ENCODE measurements around the gene CABLES1. TPM values are rescaled to one million over a fixed set of nuclear protein-coding genes. Genes with fewer than 3 reads are reported as not detected.

CABLES1 gene
- total and polyA plus RNA-seq, 2 experiments from 2014 or later, result 1.3 to 8.9 TPM

- no peaks in the 10 kb centered on the region for H3F3A ChIP-seq (ENCODE audit: insufficient read depth)
- H3K79me2 ChIP-seq (ENCODE audit: insufficient read depth), result 0 out of 2 replicates have a peak, but pooled peaks cover 15% of the 10 kb centered on the region
- in situ Hi-C loops (cut with MboI), result no loop called here
- no peak overlapping the region for H3K27ac ChIP-seq
- H3K36me3 ChIP-seq (ENCODE audit: low read depth), result no peaks in the 10 kb centered on the region
- no peaks in the 10 kb centered on the region for H4K20me1 ChIP-seq (ENCODE audit: insufficient read depth)
- H3K4me1 ChIP-seq (ENCODE audit: insufficient read depth), result no peaks in the 10 kb centered on the region
- no peaks in the 10 kb centered on the region for H3K9me3 ChIP-seq (ENCODE audit: low read depth)
- H3K9ac ChIP-seq, result no peak overlapping the region
- no peak for DNase-seq
- TF ChIP-seq EZH2phosphoT487 (IDR thresholded peaks at IDR 0.05; ENCODE audit: insufficient read depth, low read depth) (no peak), EZH2 (IDR thresholded peaks at IDR 0.05; ENCODE audit: insufficient read depth, poor library complexity, severe bottlenecking) (no peak)
- H3K4me2 ChIP-seq (ENCODE audit: unreplicated experiment), result no peak overlapping the region
- no peak overlapping the region for H3K4me3 ChIP-seq
- 89 to 90% methylated on average over 14 of the region's 14 CpGs for WGBS, 2 experiments (ENCODE audit: low coverage in 1 of 2, low lambda C conversion rate in 2 of 2, missing lambda C conversion rate in 2 of 2)
- no peak overlapping the region for H2AFZ ChIP-seq
- no peaks in the 10 kb centered on the region for H3K27me3 ChIP-seq (replicated peaks; ENCODE audit: insufficient read depth)
- no peaks in the 10 kb centered on the region for H3K9me2 ChIP-seq (ENCODE audit: insufficient read depth)
Observed at GRCh38 chr18:23172591-23173380, 37.5 kb downstream of the CABLES1 start.

GRCh38 chr18:23173912-23174311, 38.6 kb downstream of the CABLES1 start:
- Histone ChIP-seq H4K20me1 (ENCODE audit: insufficient read depth) (no peaks in the 10 kb centered on the region), H3K27ac (no peak overlapping the region), H3K79me2 (ENCODE audit: insufficient read depth) (0 out of 2 replicates have a peak, but pooled peaks cover 15% of the 10 kb centered on the region), H3K4me1 (ENCODE audit: insufficient read depth) (no peaks in the 10 kb centered on the region), H3F3A (ENCODE audit: insufficient read depth) (no peaks in the 10 kb centered on the region), H3K4me3 (no peak overlapping the region), H3K4me2 (ENCODE audit: unreplicated experiment) (no peak overlapping the region), H3K27me3 (replicated peaks; ENCODE audit: insufficient read depth) (no peaks in the 10 kb centered on the region), H3K36me3 (ENCODE audit: low read depth) (no peaks in the 10 kb centered on the region), H3K9ac (no peak overlapping the region), H3K9me3 (ENCODE audit: low read depth) (no peaks in the 10 kb centered on the region), H3K9me2 (ENCODE audit: insufficient read depth) (no peaks in the 10 kb centered on the region), H2AFZ (no peak overlapping the region)
- WGBS, 2 experiments (ENCODE audit: low coverage in 1 of 2, low lambda C conversion rate in 2 of 2, missing lambda C conversion rate in 2 of 2), result 57 to 62% methylated on average over 7 of the region's 7 CpGs
- in situ Hi-C loops (cut with MboI), result no loop called here
- DNase-seq, result no peak
- no peak for TF ChIP-seq EZH2phosphoT487 (IDR thresholded peaks at IDR 0.05; ENCODE audit: insufficient read depth, low read depth)
- no peak for TF ChIP-seq EZH2 (IDR thresholded peaks at IDR 0.05; ENCODE audit: insufficient read depth, poor library complexity, severe bottlenecking)

GRCh38 chr18:23176701-23177432, 41.6 kb downstream of the CABLES1 start:
- H4K20me1 ChIP-seq (ENCODE audit: insufficient read depth), result no peaks in the 10 kb centered on the region
- TF ChIP-seq EZH2phosphoT487 (IDR thresholded peaks at IDR 0.05; ENCODE audit: insufficient read depth, low read depth) (no peak), EZH2 (IDR thresholded peaks at IDR 0.05; ENCODE audit: insufficient read depth, poor library complexity, severe bottlenecking) (no peak)
- no peak for DNase-seq
- H2AFZ ChIP-seq, result no peak overlapping the region
- H3K9me2 ChIP-seq (ENCODE audit: insufficient read depth), result no peaks in the 10 kb centered on the region
- no peaks in the 10 kb centered on the region for H3K36me3 ChIP-seq (ENCODE audit: low read depth)
- H3K4me3 ChIP-seq, result no peak overlapping the region
- 0 out of 2 replicates have a peak, but pooled peaks cover 8% of the 10 kb centered on the region for H3K79me2 ChIP-seq (ENCODE audit: insufficient read depth)
- 90 to 93% methylated on average over 17 of the region's 17 CpGs for WGBS, 2 experiments (ENCODE audit: low coverage in 1 of 2, low lambda C conversion rate in 2 of 2, missing lambda C conversion rate in 2 of 2)
- peaks cover 18% of the 10 kb centered on the region for H3F3A ChIP-seq (ENCODE audit: insufficient read depth)
- in situ Hi-C loops (cut with MboI), result no loop called here
- no peak overlapping the region for H3K9ac ChIP-seq
- H3K4me2 ChIP-seq (ENCODE audit: unreplicated experiment), result no peak overlapping the region
- no peak overlapping the region for H3K27ac ChIP-seq
- no peaks in the 10 kb centered on the region for H3K9me3 ChIP-seq (ENCODE audit: low read depth)
- H3K27me3 ChIP-seq (replicated peaks; ENCODE audit: insufficient read depth), result no peaks in the 10 kb centered on the region
- H3K4me1 ChIP-seq (ENCODE audit: insufficient read depth), result peaks cover 8% of the 10 kb centered on the region; the same call in 1 of the 2 replicates

GRCh38 chr18:23177433-23178072, 42.3 kb downstream of the CABLES1 start:
- Histone ChIP-seq H3K4me1 (ENCODE audit: insufficient read depth) (peaks cover 8% of the 10 kb centered on the region; the same call in 1 of the 2 replicates), H3K9me2 (ENCODE audit: insufficient read depth) (no peaks in the 10 kb centered on the region), H3K9ac (no peak overlapping the region), H3K79me2 (ENCODE audit: insufficient read depth) (0 out of 2 replicates have a peak, but pooled peaks cover 8% of the 10 kb centered on the region), H3F3A (ENCODE audit: insufficient read depth) (peaks cover 18% of the 10 kb centered on the region), H3K27ac (no peak overlapping the region), H3K4me3 (no peak overlapping the region), H3K27me3 (replicated peaks; ENCODE audit: insufficient read depth) (no peaks in the 10 kb centered on the region), H3K36me3 (ENCODE audit: low read depth) (no peaks in the 10 kb centered on the region), H2AFZ (no peak overlapping the region), H3K9me3 (ENCODE audit: low read depth) (no peaks in the 10 kb centered on the region), H4K20me1 (ENCODE audit: insufficient read depth) (no peaks in the 10 kb centered on the region), H3K4me2 (ENCODE audit: unreplicated experiment) (no peak overlapping the region)
- WGBS, 2 experiments (ENCODE audit: low coverage in 1 of 2, low lambda C conversion rate in 2 of 2, missing lambda C conversion rate in 2 of 2), result 92 to 95% methylated on average over 12 to 13 of the region's 13 CpGs
- DNase-seq, result no peak
- TF ChIP-seq EZH2 (IDR thresholded peaks at IDR 0.05; ENCODE audit: insufficient read depth, poor library complexity, severe bottlenecking) (no peak), EZH2phosphoT487 (IDR thresholded peaks at IDR 0.05; ENCODE audit: insufficient read depth, low read depth) (no peak)
- in situ Hi-C loops (cut with MboI), result no loop called here

Measured in GM23248 (cell line).